Activated B cell treated with CpG ODN at 0.5 μM for 24 hours (primary cell): ENCODE data around the gene PRRG1. TPM values are rescaled to one million over a fixed set of nuclear protein-coding genes. Genes with fewer than 3 reads are reported as not detected.
"Not testable (repeated sequence)": the region's sequence is repeated elsewhere in the genome, so short reads cannot be mapped to it uniquely, and the experiment has no call there.

Source experiments
- ATAC-seq: fragments of 200-7000 bp; cut with Tn5 transposase; one replicate; pipeline ENCODE4 v1.10.0; 2021; ENCODE audit warnings: low read depth, mild to moderate bottlenecking, moderate library complexity
- CTCF ChIA-PET: fragments of 350-600 bp; sonication (Branson Sonifier 250); formaldehyde crosslinking; loops from one replicate; lab custom pipeline; 2021; ENCODE audit warnings: antibody characterized with exemption; lab: Charles Lee
- POLR2A ChIA-PET: fragments of 350-600 bp; sonication (Branson Sonifier 250); formaldehyde crosslinking; loops from one replicate; lab custom pipeline; 2021; ENCODE audit warnings: antibody characterized with exemption; lab: Charles Lee
- DNase-seq: peaks from one replicate; pipeline ENCODE4 v3.0.0; 2022
- H3K27ac Mint-ChIP-seq: one replicate; pipeline ENCODE4 v1.8.0; 2020; ENCODE audit warnings: mixed read lengths
- H3K27me3 Mint-ChIP-seq: one replicate; pipeline ENCODE4 v1.8.0; 2021; ENCODE audit warnings: mixed read lengths
- H3K36me3 Mint-ChIP-seq: one replicate; pipeline ENCODE4 v1.8.0; 2021; ENCODE audit warnings: low read depth, mixed read lengths
- H3K4me1 Mint-ChIP-seq: one replicate; pipeline ENCODE4 v1.8.0; 2021; ENCODE audit warnings: mixed read lengths
- H3K4me3 Mint-ChIP-seq: one replicate; pipeline ENCODE4 v1.8.0; 2020; ENCODE audit warnings: mild to moderate bottlenecking, mixed read lengths
- H3K9me3 Mint-ChIP-seq: one replicate; pipeline ENCODE4 v1.8.0; 2020; ENCODE audit warnings: mixed read lengths
- intact Hi-C: fragments of 100-400 bp; cut with micrococcal nuclease; formaldehyde crosslinking; loops from one replicate; pipeline ENCODE4 v1.15.1; 2024
- total RNA-seq: library from RNA; stranded (reverse); gene quantifications from 2 replicates; pipeline ENCODE4 v1.2.3, GENCODE V29; 2022
- TF ChIP-seq, protein P1 (sequence below): fragments of 200-600 bp; IDR thresholded peaks from one replicate; pipeline ENCODE4 v1.8.0; 2022; ENCODE audit warnings: antibody characterized with exemption, mild to moderate bottlenecking

Gene PRRG1
- not detected in 2 replicates for total RNA-seq

DNA sequence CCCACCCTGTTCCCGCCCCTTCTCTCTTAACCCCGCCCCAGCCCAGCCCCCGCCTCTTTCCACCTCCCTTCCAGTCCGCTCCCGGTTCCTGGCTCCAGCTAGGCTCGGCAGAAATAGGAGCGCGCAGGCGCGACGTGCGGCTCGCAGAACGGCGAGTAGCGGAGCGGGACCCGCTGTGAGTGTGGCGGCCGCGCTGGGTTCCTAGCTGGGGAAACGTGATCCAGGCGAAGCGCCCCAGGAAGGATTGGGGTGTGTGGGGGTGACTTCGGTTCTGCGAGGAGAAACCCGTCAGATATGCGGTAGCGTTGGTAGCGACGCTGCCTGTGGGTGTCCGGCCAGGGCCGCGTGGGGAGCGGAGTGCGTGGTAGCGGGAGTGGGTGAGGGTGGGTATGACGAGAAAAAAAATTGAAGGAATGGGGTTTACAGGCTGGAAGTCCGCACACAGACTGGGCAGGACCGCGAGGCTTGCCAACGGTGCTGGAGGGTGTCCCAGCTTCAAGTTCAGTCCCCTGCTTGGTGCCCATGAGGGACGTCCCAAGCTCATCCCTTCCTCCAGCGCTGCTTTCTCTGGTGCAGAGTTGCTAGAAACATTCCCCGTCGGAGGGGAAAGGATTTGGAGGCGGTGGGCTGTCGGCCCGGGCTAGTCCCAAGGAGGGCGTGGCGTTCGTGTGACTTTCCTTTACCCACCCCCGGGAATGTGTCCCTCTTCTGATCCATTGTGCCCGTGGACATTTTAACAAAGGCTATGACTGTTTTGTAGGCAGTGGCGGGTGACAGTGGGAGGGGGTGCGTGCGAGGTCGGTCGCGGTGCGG is at the start of gene PRRG1:
Gene PRRG1 (plus strand): TSS at position 144 of the 813 bp plus-strand sequence. CDS start 56,886 bp downstream, outside the sequence.
- Mint-ChIP-seq H3K4me1 (peaks cover 13% of the 10 kb centered on the region), H3K27me3 (peaks cover 4% of the 10 kb centered on the region), H3K4me3 (peak within 1 kb of the TSS; percentile 9), H3K9me3 (no peaks in the 10 kb centered on the region), H3K36me3 (no peaks in the 10 kb centered on the region), H3K27ac (no peak within 1 kb of the TSS)
- ChIA-PET CTCF (no interaction called here), POLR2A (no interaction called here)
- intact Hi-C loops = no loop called here
- TF ChIP-seq, protein P1, sequence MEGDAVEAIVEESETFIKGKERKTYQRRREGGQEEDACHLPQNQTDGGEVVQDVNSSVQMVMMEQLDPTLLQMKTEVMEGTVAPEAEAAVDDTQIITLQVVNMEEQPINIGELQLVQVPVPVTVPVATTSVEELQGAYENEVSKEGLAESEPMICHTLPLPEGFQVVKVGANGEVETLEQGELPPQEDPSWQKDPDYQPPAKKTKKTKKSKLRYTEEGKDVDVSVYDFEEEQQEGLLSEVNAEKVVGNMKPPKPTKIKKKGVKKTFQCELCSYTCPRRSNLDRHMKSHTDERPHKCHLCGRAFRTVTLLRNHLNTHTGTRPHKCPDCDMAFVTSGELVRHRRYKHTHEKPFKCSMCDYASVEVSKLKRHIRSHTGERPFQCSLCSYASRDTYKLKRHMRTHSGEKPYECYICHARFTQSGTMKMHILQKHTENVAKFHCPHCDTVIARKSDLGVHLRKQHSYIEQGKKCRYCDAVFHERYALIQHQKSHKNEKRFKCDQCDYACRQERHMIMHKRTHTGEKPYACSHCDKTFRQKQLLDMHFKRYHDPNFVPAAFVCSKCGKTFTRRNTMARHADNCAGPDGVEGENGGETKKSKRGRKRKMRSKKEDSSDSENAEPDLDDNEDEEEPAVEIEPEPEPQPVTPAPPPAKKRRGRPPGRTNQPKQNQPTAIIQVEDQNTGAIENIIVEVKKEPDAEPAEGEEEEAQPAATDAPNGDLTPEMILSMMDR = no peak
- ATAC-seq = no peak
- DNase-seq = no peak

DNA sequence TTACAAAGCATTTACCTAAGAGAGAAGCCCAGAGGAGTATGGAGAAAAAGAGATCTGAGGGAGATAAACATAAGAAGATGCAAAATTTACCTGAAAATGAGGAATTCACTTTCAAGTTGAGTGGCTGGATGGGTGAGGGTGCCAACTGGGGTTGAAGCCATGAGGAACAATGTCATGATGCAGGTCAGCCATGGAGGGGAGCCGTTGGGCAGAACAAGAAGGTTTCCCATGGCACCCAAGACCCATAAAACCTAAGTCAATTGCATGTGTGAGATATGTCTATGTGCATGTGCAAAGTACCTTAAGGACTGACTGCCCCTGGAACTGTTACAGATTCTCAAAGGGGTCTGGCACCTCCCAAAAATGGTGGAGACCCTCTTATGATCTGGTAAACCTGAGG is 46.6 kb upstream of the PRRG1 start:
- DNase-seq (no peak), ATAC-seq (no peak)
- H3K36me3 Mint-ChIP-seq = no peaks in the 10 kb centered on the region
- POLR2A ChIA-PET = no interaction called here
- CTCF ChIA-PET = no interaction called here
- H3K9me3 Mint-ChIP-seq = no peaks in the 10 kb centered on the region
- no peak overlapping the region for H3K27ac Mint-ChIP-seq
- H3K4me1 Mint-ChIP-seq = no peaks in the 10 kb centered on the region
- H3K27me3 Mint-ChIP-seq = no peaks in the 10 kb centered on the region
- TF ChIP-seq, protein P1 = no peak
- H3K4me3 Mint-ChIP-seq = no peak overlapping the region
- intact Hi-C loops = no loop called here

- H3K27me3 Mint-ChIP-seq, ATAC-seq, POLR2A ChIA-PET, H3K27ac Mint-ChIP-seq, CTCF ChIA-PET, H3K4me3 Mint-ChIP-seq, H3K9me3 Mint-ChIP-seq, H3K4me1 Mint-ChIP-seq, DNase-seq, H3K36me3 Mint-ChIP-seq, intact Hi-C loops: not testable (repeated sequence)
Observed at GRCh38 chrX:37305238-37305637, 43.9 kb upstream of the PRRG1 start.

GRCh38 chrX:37314531-37314930 is 34.6 kb upstream of the PRRG1 start:
- no peak overlapping the region for H3K27ac Mint-ChIP-seq
- intact Hi-C loops = no loop called here
- H3K27me3 Mint-ChIP-seq = no peaks in the 10 kb centered on the region
- H3K4me3 Mint-ChIP-seq = no peak overlapping the region
- H3K36me3 Mint-ChIP-seq = no peaks in the 10 kb centered on the region
- no peak for DNase-seq
- ChIA-PET CTCF (no interaction called here), POLR2A (no interaction called here)
- no peak for ATAC-seq
- TF ChIP-seq, protein P1 = no peak
- no peaks in the 10 kb centered on the region for H3K4me1 Mint-ChIP-seq
- no peaks in the 10 kb centered on the region for H3K9me3 Mint-ChIP-seq

DNA sequence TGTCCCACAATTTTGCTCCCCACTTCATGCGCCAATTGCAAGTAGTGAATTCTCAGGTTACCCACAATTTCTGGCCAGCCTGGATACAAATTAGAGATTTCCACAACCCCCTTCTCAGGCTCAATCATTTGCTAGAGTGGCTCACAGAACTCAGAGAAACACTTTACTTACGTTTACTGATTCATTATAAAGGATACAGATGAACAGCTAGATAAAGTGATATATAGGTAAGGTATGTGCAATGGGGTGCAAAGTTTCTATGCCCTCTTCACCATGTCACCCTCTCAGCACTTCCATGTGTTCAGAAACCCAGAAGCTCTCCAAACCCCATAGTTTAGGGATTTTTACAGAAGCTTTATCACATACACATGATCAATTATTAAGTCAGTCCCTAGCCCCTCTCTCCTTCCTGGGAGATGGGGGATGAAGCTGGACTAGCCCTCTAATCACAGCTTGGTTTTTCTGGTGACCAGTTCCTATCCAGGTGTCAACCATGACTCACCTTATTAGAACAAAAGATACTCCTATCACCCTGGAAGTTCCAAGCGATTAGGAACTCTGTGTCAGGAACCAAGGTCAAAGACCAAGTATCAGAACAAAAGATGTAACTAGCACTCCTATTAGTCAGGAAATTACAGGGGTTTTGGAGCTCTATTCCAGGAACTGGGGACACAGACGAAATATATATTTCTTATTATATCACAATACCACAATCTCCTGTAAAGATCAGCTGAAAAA is 33.5 kb upstream of the PRRG1 start:
- H3K4me1 Mint-ChIP-seq = no peaks in the 10 kb centered on the region
- H3K4me3 Mint-ChIP-seq = no peak overlapping the region
- ChIA-PET POLR2A (no interaction called here), CTCF (no interaction called here)
- ATAC-seq = no peak
- intact Hi-C loops = no loop called here
- no peaks in the 10 kb centered on the region for H3K36me3 Mint-ChIP-seq
- DNase-seq = no peak
- TF ChIP-seq, protein P1 = no peak
- no peak overlapping the region for H3K27ac Mint-ChIP-seq
- H3K9me3 Mint-ChIP-seq = no peaks in the 10 kb centered on the region
- no peaks in the 10 kb centered on the region for H3K27me3 Mint-ChIP-seq
